Measurements from ENCODE around the gene DIS3L2.

GRCh38 chr2:232261776-232262175 is 300.3 kb downstream of the DIS3L2 start:
- TF ChIP-seq CTCF (IDR thresholded peaks at IDR 0.05) (no peak), POLR2A (IDR thresholded peaks at IDR 0.05) (no peak), EP300 (IDR thresholded peaks at IDR 0.05) (no peak)
